Neural cell (in vitro differentiated cells): ENCODE data around the gene FGF14. TPM values are rescaled to one million over a fixed set of nuclear protein-coding genes. Genes with fewer than 3 reads are reported as not detected.

Source experiments
- H2AFZ ChIP-seq: fragments of 200-600, 300-800 bp; sonication (generic), shearing (Covaris generic); 2 replicates; pipeline ENCODE4 v1.6.0; 2014; ENCODE audit warnings: low read depth, mild to moderate bottlenecking, antibody characterized with exemption, low read length, moderate library complexity
- H3F3A ChIP-seq: fragments of 200-600 bp; shearing (Covaris generic); 2 replicates; pipeline ENCODE4 v1.6.1; 2016; ENCODE audit warnings: mild to moderate bottlenecking, moderate library complexity, mixed read lengths, antibody characterized with exemption, low read length; ENCODE audit not compliant: insufficient read depth, poor library complexity, severe bottlenecking
- H3K27ac ChIP-seq: fragments of 200-600, 300-800 bp; sonication (generic), shearing (Covaris generic); 2 replicates; pipeline ENCODE4 v1.5.1; 2014; ENCODE audit warnings: mild to moderate bottlenecking, low read length, moderate library complexity
- H3K27me3 ChIP-seq: fragments of 300-800, 200-600 bp; sonication (generic), shearing (Covaris generic); 2 replicates; pipeline ENCODE4 v1.6.0; 2014; ENCODE audit warnings: mild to moderate bottlenecking, low read depth, low read length, moderate library complexity; ENCODE audit not compliant: insufficient read depth
- H3K36me3 ChIP-seq: fragments of 300-800, 200-600 bp; sonication (generic), shearing (Covaris generic); 2 replicates; pipeline ENCODE4 v1.5.1; 2014; ENCODE audit warnings: mild to moderate bottlenecking, antibody characterized with exemption, low read length, moderate library complexity; ENCODE audit not compliant: insufficient read depth
- H3K4me2 ChIP-seq: fragments of 300-800, 200-600 bp; sonication (generic), shearing (Covaris generic); 2 replicates; pipeline ENCODE4 v1.6.0; 2014; ENCODE audit warnings: mild to moderate bottlenecking, low read length
- H3K4me3 ChIP-seq: fragments of 300-800, 200-600 bp; sonication (generic), shearing (Covaris generic); 2 replicates; pipeline ENCODE4 v1.5.1; 2014; ENCODE audit warnings: mild to moderate bottlenecking, low read length, moderate library complexity
- H3K79me2 ChIP-seq: fragments of 200-600 bp; shearing (Covaris generic); replicated peaks from 2 replicates; pipeline ENCODE4 v1.6.0; 2014; ENCODE audit warnings: mild to moderate bottlenecking, low read length, moderate library complexity; ENCODE audit not compliant: insufficient read depth
- H3K9ac ChIP-seq: fragments of 300-800, 200-600 bp; sonication (generic), shearing (Covaris generic); 2 replicates; pipeline ENCODE4 v1.6.1; 2016; ENCODE audit warnings: mild to moderate bottlenecking, low read length, mixed read lengths
- H3K9me2 ChIP-seq: fragments of 200-600 bp; shearing (Covaris generic); 2 replicates; pipeline ENCODE4 v1.6.1; 2016; ENCODE audit warnings: mild to moderate bottlenecking, low read length, mixed read lengths; ENCODE audit not compliant: insufficient read depth
- H3K9me3 ChIP-seq: fragments of 200-600, 300-800 bp; sonication (generic), shearing (Covaris generic); 2 replicates; pipeline ENCODE4 v1.6.1; 2016; ENCODE audit warnings: mild to moderate bottlenecking, mixed run types, low read length, moderate library complexity, mixed read lengths
- H4K20me1 ChIP-seq: fragments of 200-600 bp; shearing (Covaris generic); 2 replicates; pipeline ENCODE4 v1.6.1; 2016; ENCODE audit warnings: mild to moderate bottlenecking, mixed run types; ENCODE audit not compliant: insufficient read depth
- EP300 ChIP-seq: fragments of 450-650 bp; conservative IDR thresholded peaks from 2 replicates; pipeline ENCODE4 v1.6.1; 2014; ENCODE audit warnings: antibody characterized with exemption, mild to moderate bottlenecking, moderate library complexity; ENCODE audit not compliant: poor library complexity, severe bottlenecking
- EZH2 ChIP-seq: fragments of 200-600, 300-800 bp; shearing (Covaris generic), sonication (generic); IDR thresholded peaks from 2 replicates; pipeline ENCODE4 v1.6.1; 2014; ENCODE audit warnings: antibody characterized with exemption, low read length, borderline replicate concordance, mild to moderate bottlenecking; ENCODE audit not compliant: insufficient read depth, poor library complexity, severe bottlenecking
- MXI1 ChIP-seq: fragments of 450-650 bp; conservative IDR thresholded peaks from 2 replicates; pipeline ENCODE4 v1.6.1; 2014; ENCODE audit warnings: antibody characterized with exemption, mild to moderate bottlenecking; ENCODE audit not compliant: poor library complexity, severe bottlenecking
- POLR2AphosphoS5 ChIP-seq: IDR thresholded peaks from 2 replicates; pipeline ENCODE4 v1.6.1; 2012
- RAD21 ChIP-seq: fragments of 450-650 bp; conservative IDR thresholded peaks from 2 replicates; pipeline ENCODE4 v1.6.1; 2014; ENCODE audit warnings: antibody characterized with exemption, mild to moderate bottlenecking, moderate library complexity
- SMC3 ChIP-seq: fragments of 450-650 bp; conservative IDR thresholded peaks from 2 replicates; pipeline ENCODE4 v1.6.1; 2014; ENCODE audit warnings: antibody characterized with exemption, mild to moderate bottlenecking, moderate library complexity; ENCODE audit not compliant: poor library complexity
- TAF1 ChIP-seq: IDR thresholded peaks from 2 replicates; pipeline ENCODE4 v1.6.1; 2012; ENCODE audit warnings: low read depth
- polyA plus RNA-seq: library from polyadenylated mRNA; depleted of rRNA; stranded (reverse); fragments of >200 nt; gene quantifications from 2 replicates; pipeline ENCODE4 v1.2.3, GENCODE V29; 2014
- TF ChIP-seq, protein P1 (sequence below): IDR thresholded peaks from 2 replicates; pipeline ENCODE4 v1.6.1; 2012; ENCODE audit warnings: borderline replicate concordance
- TF ChIP-seq, protein P2 (sequence below): fragments of 450-650 bp; IDR thresholded peaks from 2 replicates; pipeline ENCODE4 v1.5.1; 2014; ENCODE audit warnings: antibody characterized with exemption, mild to moderate bottlenecking, moderate library complexity; ENCODE audit not compliant: poor library complexity, severe bottlenecking

Gene FGF14
- polyA plus RNA-seq, 1 donor from 2014 or later = 36.4 TPM

DNA sequence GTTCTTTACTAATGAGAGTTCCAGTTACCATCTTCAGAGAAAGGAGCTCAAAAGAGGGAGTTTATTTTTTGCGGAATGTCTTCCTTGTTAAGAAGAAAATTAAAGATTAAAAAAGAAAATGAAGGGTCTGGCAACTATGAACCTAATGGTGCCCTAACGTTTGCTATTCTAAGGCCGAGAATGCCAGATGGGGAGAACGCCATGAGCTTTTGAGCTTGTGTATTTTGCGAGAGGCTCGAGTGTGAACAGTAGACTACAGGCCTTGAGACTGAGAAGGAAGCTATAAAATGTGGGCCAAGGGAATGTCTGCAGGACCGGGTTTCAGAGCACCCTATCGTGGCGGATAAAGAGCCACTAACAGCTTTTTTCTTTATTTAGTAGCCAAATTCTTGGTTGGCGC is 6.7 kb downstream of the FGF14 start:
- Histone ChIP-seq H2AFZ (peak overlapping the region; percentile 25), H3K9me3 (no peaks in the 10 kb centered on the region), H3K36me3 (no peaks in the 10 kb centered on the region), H3K27me3 (peaks cover 17% of the 10 kb centered on the region), H3K4me3 (peak overlapping the region; percentile 85), H3F3A (no peaks in the 10 kb centered on the region), H3K79me2 (peaks cover 4% of the 10 kb centered on the region), H3K27ac (peak overlapping the region; percentile 22), H3K4me2 (peak overlapping the region; percentile 78), H4K20me1 (no peaks in the 10 kb centered on the region), H3K9me2 (no peaks in the 10 kb centered on the region), H3K9ac (peak overlapping the region; percentile 69)
- TF ChIP-seq RAD21 = no peak
- no peak for TF ChIP-seq POLR2AphosphoS5
- no peak for TF ChIP-seq EZH2
- TF ChIP-seq, protein P1, sequence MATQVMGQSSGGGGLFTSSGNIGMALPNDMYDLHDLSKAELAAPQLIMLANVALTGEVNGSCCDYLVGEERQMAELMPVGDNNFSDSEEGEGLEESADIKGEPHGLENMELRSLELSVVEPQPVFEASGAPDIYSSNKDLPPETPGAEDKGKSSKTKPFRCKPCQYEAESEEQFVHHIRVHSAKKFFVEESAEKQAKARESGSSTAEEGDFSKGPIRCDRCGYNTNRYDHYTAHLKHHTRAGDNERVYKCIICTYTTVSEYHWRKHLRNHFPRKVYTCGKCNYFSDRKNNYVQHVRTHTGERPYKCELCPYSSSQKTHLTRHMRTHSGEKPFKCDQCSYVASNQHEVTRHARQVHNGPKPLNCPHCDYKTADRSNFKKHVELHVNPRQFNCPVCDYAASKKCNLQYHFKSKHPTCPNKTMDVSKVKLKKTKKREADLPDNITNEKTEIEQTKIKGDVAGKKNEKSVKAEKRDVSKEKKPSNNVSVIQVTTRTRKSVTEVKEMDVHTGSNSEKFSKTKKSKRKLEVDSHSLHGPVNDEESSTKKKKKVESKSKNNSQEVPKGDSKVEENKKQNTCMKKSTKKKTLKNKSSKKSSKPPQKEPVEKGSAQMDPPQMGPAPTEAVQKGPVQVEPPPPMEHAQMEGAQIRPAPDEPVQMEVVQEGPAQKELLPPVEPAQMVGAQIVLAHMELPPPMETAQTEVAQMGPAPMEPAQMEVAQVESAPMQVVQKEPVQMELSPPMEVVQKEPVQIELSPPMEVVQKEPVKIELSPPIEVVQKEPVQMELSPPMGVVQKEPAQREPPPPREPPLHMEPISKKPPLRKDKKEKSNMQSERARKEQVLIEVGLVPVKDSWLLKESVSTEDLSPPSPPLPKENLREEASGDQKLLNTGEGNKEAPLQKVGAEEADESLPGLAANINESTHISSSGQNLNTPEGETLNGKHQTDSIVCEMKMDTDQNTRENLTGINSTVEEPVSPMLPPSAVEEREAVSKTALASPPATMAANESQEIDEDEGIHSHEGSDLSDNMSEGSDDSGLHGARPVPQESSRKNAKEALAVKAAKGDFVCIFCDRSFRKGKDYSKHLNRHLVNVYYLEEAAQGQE = no peak
- TF ChIP-seq, protein P2, sequence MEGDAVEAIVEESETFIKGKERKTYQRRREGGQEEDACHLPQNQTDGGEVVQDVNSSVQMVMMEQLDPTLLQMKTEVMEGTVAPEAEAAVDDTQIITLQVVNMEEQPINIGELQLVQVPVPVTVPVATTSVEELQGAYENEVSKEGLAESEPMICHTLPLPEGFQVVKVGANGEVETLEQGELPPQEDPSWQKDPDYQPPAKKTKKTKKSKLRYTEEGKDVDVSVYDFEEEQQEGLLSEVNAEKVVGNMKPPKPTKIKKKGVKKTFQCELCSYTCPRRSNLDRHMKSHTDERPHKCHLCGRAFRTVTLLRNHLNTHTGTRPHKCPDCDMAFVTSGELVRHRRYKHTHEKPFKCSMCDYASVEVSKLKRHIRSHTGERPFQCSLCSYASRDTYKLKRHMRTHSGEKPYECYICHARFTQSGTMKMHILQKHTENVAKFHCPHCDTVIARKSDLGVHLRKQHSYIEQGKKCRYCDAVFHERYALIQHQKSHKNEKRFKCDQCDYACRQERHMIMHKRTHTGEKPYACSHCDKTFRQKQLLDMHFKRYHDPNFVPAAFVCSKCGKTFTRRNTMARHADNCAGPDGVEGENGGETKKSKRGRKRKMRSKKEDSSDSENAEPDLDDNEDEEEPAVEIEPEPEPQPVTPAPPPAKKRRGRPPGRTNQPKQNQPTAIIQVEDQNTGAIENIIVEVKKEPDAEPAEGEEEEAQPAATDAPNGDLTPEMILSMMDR = no peak
- TF ChIP-seq MXI1 = no peak
- no peak for TF ChIP-seq EP300
- TF ChIP-seq TAF1 = no peak
- no peak for TF ChIP-seq SMC3

DNA sequence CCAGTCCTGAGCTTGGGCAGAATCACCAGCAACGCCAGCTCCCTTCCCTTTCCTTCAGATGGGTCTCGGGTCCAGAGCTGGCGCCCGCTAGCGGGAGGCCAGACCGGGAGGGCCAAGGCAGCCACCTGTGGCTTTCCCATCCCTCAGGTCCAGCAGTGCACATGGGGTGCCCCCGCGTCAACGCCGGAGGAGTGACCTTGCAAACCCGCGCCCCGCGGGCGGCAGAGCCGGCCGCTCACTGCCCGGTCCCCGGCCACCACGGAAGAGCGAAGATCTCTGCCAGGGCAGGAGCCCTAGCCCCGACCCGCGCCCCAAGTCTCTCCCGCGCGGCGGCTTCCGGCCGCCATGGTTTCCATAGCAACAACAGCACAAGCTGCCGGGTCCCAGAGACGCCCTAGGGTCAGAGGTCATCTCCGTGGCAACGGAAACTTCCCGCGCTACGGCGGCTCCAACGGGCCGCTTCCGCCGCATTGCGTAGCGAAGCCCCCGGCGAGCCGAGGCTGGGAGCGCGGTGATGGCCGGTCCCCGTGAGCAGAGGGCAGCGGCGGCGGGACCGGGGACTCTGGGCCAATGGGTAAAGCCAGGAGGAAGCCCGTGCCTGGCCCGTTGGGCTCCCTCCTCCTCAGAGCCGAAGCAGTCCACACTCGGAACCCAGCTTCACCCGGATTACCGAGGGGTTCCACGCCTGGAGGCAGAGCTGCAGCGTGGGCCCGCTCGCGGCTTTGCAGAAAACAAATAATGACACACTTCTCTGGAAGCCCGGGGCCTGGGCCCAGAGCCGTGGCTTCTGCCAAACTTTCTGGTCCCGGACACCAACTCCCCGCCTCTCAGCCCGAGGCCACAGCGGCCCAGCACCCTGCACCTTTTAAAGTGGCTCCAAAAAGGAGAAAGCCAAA is 7.4 kb downstream of the FGF14 start:
- Histone ChIP-seq H3K4me2 (peak overlapping the region; percentile 78), H3K27me3 (peaks cover 10% of the 10 kb centered on the region), H3K9me3 (no peaks in the 10 kb centered on the region), H3K36me3 (no peaks in the 10 kb centered on the region), H4K20me1 (no peaks in the 10 kb centered on the region), H3K79me2 (peaks cover 4% of the 10 kb centered on the region), H3K9me2 (no peaks in the 10 kb centered on the region), H2AFZ (peak overlapping the region; percentile 25), H3F3A (no peaks in the 10 kb centered on the region), H3K27ac (peak overlapping the region; percentile 22), H3K9ac (peak overlapping the region; percentile 69), H3K4me3 (peak overlapping the region; percentile 85)
- TF ChIP-seq MXI1 = peak; percentile 96
- peak; percentile 57 for TF ChIP-seq RAD21
- TF ChIP-seq EZH2 = no peak
- TF ChIP-seq POLR2AphosphoS5 = peak; percentile 71
- peak; percentile 63 for TF ChIP-seq EP300
- TF ChIP-seq SMC3 = peak; percentile 67
- TF ChIP-seq, protein P2 = peak; percentile 50
- TF ChIP-seq, protein P1 = peak; percentile 35
- no peak for TF ChIP-seq TAF1
